Kidney epithelial cell (primary cell): Measurements from ENCODE around the gene THBS3. TPM values are rescaled to one million over a fixed set of nuclear protein-coding genes. Genes with fewer than 3 reads are reported as not detected.
"Not testable (repeated sequence)": the region's sequence is repeated elsewhere in the genome, so short reads cannot be mapped to it uniquely, and the experiment has no call there.

ENCODE experiments used
- DNase-seq: peaks from one replicate; pipeline ENCODE4 v3.0.0-alpha.2; 2010; ENCODE audit warnings: low read depth
- H3K27me3 ChIP-seq: 2 replicates; pipeline ENCODE4 v1.6.0; 2011; ENCODE audit warnings: low read length; ENCODE audit not compliant: control insufficient read depth, insufficient read depth
- H3K36me3 ChIP-seq: 2 replicates; pipeline ENCODE4 v1.5.1; 2011; ENCODE audit warnings: low read length; ENCODE audit not compliant: control insufficient read depth, insufficient read depth
- H3K4me3 ChIP-seq: 2 replicates; pipeline ENCODE4 v1.5.1; 2011; ENCODE audit warnings: low read depth, mild to moderate bottlenecking, control low read depth, low read length
- CTCF ChIP-seq: IDR thresholded peaks from 2 replicates; pipeline ENCODE4 v1.5.1; 2011; ENCODE audit warnings: mild to moderate bottlenecking, moderate library complexity, low read length, control low read depth, inconsistent platforms; ENCODE audit not compliant: insufficient read depth, poor library complexity, severe bottlenecking
- total RNA-seq: library from RNA; depleted of rRNA; stranded (reverse); fragments of >200 nt; gene quantifications from 2 replicates; pipeline ENCODE4 v1.2.3, GENCODE V29; 2015

Gene THBS3
- total RNA-seq, 1 donor from 2014 or later, result 51.5 TPM

GRCh38 chr1:155162631-155163030 is 45.1 kb downstream of the THBS3 start:
- H3K36me3 ChIP-seq, H3K4me3 ChIP-seq, H3K27me3 ChIP-seq, DNase-seq: not testable (repeated sequence)

GRCh38 chr1:155160128-155160527 is 47.6 kb downstream of the THBS3 start:
- DNase-seq, result no peak
- H3K27me3 ChIP-seq, result no peaks in the 10 kb centered on the region
- no peak for TF ChIP-seq CTCF
- H3K36me3 ChIP-seq, result no peaks in the 10 kb centered on the region
- no peak overlapping the region for H3K4me3 ChIP-seq

GRCh38 chr1:155158991-155159390 is 48.7 kb downstream of the THBS3 start:
- H3K36me3 ChIP-seq, result no peaks in the 10 kb centered on the region
- DNase-seq, result no peak
- no peaks in the 10 kb centered on the region for H3K27me3 ChIP-seq
- no peak overlapping the region for H3K4me3 ChIP-seq
- no peak for TF ChIP-seq CTCF

- DNase-seq, H3K4me3 ChIP-seq, H3K27me3 ChIP-seq, H3K36me3 ChIP-seq: not testable (repeated sequence)
Measured at GRCh38 chr1:155155996-155156643, 51.6 kb downstream of the THBS3 start.

Other genes with a start within 250 kb of the THBS3 start
- 21.2 and 27.8 TPM in 2 replicates for gene PYGO2, start 246.1 kb downstream of the THBS3 start, total RNA-seq
- gene SHC1, start 237.2 kb downstream of the THBS3 start, total RNA-seq, result 176 and 183 TPM in 2 replicates
- gene CKS1B, start 233.2 kb downstream of the THBS3 start, total RNA-seq, result 67.4 and 72.4 TPM in 2 replicates
- gene FLAD1, start 224.6 kb downstream of the THBS3 start, total RNA-seq, result 53.0 and 60.9 TPM in 2 replicates
- gene LENEP, start 214.3 kb downstream of the THBS3 start, total RNA-seq, result 1.6 TPM in 1 of 2 replicates, not detected in the other
- 28.0 and 40.3 TPM in 2 replicates for gene ZBTB7B, start 205.1 kb downstream of the THBS3 start, total RNA-seq
- gene DCST2, start 174.1 kb downstream of the THBS3 start, total RNA-seq, result 0.27 TPM in 1 of 2 replicates, not detected in the other
- gene DCST1, start 174.1 kb downstream of the THBS3 start, total RNA-seq, result not detected in 2 replicates
- 186 and 209 TPM in 2 replicates for gene ADAM15, start 156.6 kb downstream of the THBS3 start, total RNA-seq
- gene EFNA4, start 144.2 kb downstream of the THBS3 start, total RNA-seq, result 16.8 and 19.9 TPM in 2 replicates
- 1.6 and 1.7 TPM in 2 replicates for gene EFNA3, start 129.1 kb downstream of the THBS3 start, total RNA-seq
- 126 and 166 TPM in 2 replicates for gene EFNA1, start 80.0 kb downstream of the THBS3 start, total RNA-seq
- gene SLC50A1, start 72.0 kb downstream of the THBS3 start, total RNA-seq, result 26.6 and 28.7 TPM in 2 replicates
- 36.4 and 74.9 TPM in 2 replicates for gene DPM3, start 67.4 kb downstream of the THBS3 start, total RNA-seq
- gene KRTCAP2, start 34.6 kb downstream of the THBS3 start, total RNA-seq, result 207 and 241 TPM in 2 replicates
- gene TRIM46, start 34.0 kb downstream of the THBS3 start, total RNA-seq, result 7.1 and 9.1 TPM in 2 replicates
- 79.3 and 84.3 TPM in 2 replicates for gene MTX1, start 798 bp upstream of the THBS3 start, total RNA-seq
- gene ENTREP3, start 47.6 kb upstream of the THBS3 start, total RNA-seq, result 13.2 and 24.8 TPM in 2 replicates
- 93.8 and 108 TPM in 2 replicates for gene SCAMP3, start 54.5 kb upstream of the THBS3 start, total RNA-seq
- gene CLK2, start 65.6 kb upstream of the THBS3 start, total RNA-seq, result 21.7 and 24.2 TPM in 2 replicates
- gene HCN3, start 69.6 kb upstream of the THBS3 start, total RNA-seq, result 2.8 and 3.8 TPM in 2 replicates
- not detected in 2 replicates for gene PKLR, start 93.5 kb upstream of the THBS3 start, total RNA-seq
- 248 and 271 TPM in 2 replicates for gene FDPS, start 101.0 kb upstream of the THBS3 start, total RNA-seq
- 38.1 and 38.3 TPM in 2 replicates for gene RUSC1, start 113.0 kb upstream of the THBS3 start, total RNA-seq